Stimulated activated CD8-positive, alpha-beta memory T cell treated with anti-CD3 and anti-CD28 coated beads, Interleukin-15, amount 100 ng/mL, for 48 hours (primary cell): ENCODE results near the gene RUSF1.

Experiments used
- DNase-seq, 2 donors: peaks; one replicate each; pipeline ENCODE4 v3.0.0-alpha.2; 2020; ENCODE audit warnings: low read depth in 2 of 2

Gene RUSF1

GRCh38 chr16:31471241-31471874 is 36.8 kb downstream of the RUSF1 start:
- no peak for DNase-seq

DNA sequence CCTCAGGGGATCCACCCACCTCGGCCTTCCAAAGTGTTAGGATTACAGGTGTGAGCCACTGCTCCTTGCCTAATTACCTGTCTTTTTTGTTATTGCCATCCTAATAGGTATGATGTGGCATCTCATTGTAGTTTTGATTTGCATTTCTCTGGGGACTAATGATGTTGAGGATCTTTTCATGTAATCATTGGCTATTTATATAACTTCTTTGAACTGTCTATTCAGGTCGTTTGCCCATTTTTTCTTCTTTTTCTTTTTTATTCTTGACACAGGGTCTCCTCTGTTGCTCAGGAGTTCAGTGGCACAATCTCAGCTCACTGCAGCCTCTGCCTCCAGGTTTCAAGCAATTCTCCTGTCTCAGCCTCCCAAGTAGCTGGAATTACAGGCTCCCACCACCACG is 37.6 kb downstream of the RUSF1 start:
- DNase-seq, result no peak

- DNase-seq, result no peak
Measured at GRCh38 chr16:31467858-31468257, 40.3 kb downstream of the RUSF1 start.

GRCh38 chr16:31467151-31467773 is 40.9 kb downstream of the RUSF1 start:
- DNase-seq, result no peak

DNA sequence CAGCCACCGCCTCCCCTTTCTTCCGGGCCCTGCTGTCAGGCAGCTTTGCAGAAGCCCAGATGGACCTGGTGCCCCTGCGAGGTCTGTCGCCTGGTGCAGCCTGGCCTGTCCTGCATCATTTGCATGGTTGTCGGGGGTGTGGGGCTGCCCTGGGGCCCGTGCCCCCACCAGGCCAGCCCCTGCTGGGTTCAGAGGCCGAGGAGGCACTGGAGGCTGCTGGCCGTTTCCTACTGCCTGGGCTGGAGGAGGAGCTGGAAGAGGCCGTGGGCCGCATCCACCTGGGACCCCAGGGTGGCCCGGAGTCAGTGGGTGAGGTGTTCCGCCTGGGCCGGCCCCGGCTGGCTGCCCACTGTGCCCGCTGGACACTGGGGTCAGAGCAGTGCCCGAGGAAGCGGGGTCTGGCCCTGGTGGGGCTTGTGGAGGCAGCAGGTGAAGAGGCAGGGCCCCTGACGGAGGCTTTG is 41.8 kb downstream of the RUSF1 start:
- no peak for DNase-seq

DNA sequence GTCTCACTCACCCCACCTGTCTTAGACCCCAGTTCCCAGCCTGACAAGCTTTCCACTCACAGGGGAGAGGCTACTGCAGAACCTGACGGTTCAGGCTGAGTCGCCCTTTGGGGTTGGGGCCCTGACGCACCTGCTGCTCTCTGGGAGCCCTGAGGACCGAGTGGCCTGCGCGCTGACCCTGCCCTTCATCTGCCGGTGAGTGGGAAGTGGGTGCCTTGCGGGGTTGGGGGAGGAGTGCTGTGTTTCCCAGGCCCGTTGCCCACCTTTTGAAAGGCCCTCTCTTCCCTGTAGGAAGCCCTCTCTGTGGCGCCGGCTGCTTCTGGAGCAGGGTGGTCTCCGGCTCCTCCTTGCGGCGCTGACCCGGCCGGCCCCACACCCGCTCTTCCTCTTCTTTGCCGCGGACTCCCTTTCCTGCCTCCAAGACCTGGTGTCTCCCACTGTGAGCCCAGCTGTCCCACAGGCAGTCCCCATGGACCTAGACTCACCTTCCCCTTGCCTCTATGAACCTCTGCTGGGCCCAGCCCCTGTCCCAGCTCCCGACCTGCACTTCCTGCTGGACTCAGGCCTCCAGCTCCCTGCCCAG is 42.3 kb downstream of the RUSF1 start:
- DNase-seq, result no peak

DNA sequence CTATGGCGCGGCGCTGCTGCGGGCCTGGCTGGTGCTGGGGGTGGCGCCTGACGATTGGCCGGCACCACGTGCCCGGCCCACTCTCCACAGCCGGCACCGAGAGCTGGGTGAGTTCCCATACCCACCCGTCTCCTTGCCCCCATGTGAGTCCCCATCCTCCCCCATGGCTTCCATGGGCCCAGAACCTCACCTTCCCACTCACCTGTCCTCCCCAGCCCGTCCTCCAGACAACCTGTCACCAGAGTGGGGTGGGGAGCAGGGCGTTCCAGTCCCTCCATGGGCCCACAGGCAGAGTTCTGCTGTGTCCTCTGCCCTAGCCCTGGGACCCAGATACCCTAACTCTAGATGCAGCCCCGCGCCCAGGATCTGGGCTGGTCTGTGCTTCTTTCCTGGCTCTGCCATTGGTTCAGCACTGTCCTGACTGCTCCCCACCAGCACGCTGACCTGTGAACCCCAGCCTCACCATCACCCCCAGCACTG is 43.4 kb downstream of the RUSF1 start:
- DNase-seq, result no peak

DNA sequence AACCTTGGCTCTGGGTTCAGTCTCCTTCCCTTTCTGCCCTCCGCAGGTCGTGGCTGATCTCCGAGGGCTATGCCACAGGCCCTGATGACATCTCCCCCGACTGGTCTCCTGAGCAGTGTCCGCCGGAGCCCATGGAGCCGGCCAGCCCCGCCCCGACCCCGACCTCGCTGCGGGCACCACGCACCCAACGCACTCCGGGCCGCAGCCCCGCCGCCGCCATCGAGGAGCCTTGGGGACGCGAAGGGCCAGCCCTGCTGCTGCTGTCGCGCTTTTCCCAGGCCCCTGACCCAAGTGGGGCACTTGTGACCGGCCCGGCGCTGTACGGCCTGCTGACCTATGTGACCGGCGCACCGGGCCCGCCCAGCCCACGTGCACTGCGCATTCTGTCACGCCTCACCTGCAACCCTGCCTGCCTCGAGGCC is 43.8 kb downstream of the RUSF1 start:
- DNase-seq, result no peak

DNA sequence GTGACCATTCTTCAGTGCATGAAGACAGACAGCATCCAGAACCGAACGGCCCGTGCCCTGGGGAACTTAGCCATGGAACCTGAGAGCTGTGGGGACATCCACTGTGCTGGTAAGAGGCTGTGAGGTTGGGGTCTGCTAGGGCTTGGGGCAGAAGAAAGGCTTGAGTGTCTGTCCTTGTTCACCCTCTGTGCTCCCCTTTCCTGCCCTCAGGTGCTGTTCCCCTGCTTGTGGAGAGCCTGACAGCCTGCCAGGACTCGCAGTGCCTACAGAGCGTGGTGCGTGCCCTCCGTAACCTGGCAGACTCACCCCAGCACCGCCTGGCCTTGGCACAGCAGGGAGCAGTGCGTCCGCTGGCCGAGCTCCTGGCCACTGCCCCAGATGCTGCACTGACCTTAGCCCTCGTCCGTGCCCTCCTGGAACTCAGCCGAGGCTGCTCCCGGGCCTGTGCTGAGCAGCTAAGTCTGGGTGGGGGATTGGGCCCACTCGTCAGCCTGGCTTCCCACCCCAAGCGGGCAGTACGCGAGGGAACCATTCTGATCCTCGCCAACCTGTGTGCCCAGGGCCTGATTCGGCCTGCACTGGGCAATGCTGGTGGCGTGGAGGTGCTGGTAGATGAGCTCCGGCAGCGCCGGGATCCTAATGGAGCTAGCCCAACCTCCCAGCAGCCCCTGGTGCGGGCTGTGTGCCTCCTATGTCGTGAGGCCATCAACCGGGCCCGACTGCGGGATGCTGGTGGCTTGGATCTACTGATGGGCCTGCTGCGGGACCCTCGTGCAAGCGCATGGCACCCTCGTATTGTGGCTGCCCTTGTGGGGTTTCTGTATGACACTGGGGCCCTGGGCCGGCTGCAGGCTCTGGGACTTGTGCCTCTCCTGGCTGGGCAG is 46.0 kb downstream of the RUSF1 start:
- DNase-seq, result no peak

DNA sequence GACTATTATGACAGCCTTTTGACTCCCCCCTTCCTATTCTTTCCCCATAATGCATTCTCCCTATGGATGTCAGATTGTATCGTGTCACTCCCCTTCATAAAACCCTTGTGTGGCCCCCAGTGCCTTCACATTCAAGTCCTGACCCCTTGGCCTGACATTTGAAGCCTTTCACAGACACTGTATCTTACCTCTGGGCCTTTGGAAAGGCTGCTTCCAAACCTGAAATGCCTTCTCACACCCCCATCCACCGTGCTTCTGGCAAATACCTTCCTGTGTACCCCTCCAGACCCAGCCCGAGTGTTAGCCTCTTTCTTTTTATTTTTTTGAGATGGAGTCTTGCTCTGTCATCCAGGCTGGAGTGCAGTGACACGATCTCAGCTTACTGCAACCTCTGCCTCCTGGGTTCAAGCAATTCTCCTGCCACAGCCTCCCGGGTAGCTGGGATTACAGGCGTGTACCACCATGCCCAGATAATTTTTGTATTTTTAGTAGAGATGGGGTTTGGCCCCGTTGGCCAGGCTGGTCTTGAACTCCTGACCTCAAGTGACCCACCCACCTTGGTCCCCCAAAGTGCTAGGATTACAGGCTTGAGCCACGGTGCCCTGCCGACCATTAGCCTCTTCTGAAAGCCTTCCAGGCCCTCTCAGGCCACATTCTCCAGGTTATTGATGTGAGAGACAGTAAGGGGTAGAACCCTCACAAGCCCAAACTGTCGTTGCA is 46.8 kb downstream of the RUSF1 start:
- no peak for DNase-seq

DNA sequence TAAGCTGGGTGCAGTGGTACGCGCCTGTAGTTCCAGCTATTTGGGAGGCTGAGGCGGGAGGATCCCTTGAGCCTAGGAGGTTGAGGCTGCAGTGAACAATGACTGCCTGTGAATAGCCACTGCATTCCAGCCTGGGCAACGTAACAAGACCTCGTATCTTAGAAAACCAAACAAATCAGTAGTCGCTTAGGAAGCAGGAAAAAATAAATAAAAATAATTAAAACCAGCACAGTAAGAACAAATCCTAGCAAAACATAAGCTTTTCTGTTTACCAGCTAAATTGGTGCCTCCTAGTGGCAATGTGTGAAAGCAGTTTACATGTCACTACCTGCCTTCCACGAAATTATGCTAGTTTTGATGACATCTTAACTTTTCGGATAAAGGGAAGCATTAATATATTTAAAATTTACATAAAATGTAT is 47.6 kb downstream of the RUSF1 start:
- DNase-seq, result no peak

DNA sequence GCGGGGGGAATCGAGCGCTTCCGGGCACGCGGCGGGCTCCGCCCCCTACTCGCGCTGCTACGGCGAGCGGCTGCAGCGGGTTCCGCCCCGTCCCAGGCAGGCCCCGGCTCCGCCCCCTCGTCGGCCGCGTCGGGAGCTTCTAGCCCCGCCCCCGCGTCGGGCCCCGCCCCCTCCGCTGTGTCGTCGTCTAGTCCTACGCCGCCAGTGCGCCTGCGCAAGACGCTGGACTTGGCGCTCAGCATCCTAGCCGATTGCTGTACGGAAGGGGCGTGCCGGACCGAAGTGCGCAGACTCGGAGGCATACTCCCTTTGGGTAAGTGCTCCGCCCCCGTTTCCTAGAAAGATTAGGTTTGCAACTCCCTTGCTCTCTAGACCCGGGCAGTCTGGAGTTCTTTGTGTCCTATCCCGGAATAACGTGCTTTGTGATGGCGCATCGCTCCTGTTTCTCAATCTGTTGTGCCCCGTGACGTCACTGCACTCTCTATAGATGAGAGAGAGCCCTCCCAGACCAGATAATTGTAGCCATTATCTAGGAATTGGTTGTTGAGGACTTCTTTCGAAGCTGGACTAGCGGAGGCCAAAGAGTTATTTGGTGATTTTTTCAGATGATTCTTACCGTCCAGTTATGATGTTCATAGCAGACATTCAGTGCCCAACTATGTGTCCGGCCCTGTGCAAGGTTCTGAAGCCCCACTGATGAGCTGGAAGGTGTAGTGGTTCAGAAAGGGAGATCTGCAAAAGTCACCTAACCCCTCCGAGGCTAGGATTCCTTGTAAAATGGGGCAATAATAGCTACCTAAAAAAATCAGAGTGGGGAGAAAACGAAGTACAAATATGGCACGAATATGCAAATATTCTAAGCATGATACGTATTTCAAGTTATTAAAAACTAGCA is 48.3 kb downstream of the RUSF1 start:
- DNase-seq, result peak; percentile 100

DNA sequence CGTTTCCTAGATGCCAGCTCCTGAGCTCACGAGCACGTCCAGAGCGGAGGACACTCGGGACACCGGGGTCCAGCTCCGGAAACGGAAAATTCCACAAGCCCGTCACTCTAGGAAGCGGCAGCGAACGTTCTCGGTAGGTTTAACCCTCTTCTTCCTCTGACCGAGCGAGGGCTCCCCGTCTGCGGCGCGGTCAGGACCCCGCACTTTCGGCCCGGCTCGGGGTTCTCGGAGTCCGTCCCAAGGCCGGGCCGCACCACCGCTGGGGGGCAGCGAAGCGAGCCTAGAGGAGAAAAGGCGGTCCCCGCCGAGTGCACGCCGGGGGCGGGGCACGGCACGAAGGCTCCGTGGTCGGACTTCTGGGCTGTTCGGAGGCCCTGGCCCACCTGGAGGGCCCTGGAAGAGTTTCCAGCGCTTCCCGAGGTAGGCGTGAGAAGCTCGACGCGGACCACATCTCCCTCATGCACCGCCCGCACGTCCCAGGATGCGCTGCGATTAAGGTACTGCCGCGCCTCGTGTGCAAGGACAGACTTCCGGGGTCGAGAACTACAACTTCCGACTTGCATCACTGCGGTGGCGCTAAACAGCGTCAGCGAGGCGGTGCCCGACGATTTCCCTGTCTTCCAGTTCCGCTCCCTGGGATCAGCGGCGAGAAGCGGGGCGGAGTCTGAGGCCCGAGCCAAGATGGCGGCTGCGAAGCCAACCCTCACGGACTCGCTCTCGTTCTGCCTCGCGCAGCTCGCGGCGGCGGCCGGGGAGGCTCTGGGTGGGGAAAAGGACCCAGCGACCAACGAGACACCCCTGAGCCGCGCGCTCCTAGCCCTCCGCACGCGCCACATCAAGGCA is 49.1 kb downstream of the RUSF1 start, which contains the start of gene ARMC5:
Gene ARMC5, plus strand, starts transcription at position 658 of the 843 bp plus-strand sequence. Its CDS starts 24 bp downstream, at position 682.
- peak; percentile 94 to 97 for DNase-seq

- DNase-seq, result peak in 1 of 2 donors; percentile 43
Measured at GRCh38 chr16:31458073-31458843, 49.9 kb downstream of the RUSF1 start.

GRCh38 chr16:31456988-31457360 is 51.2 kb downstream of the RUSF1 start:
- no peak for DNase-seq

GRCh38 chr16:31455601-31456314 is 52.4 kb downstream of the RUSF1 start:
- DNase-seq, result no peak

DNA sequence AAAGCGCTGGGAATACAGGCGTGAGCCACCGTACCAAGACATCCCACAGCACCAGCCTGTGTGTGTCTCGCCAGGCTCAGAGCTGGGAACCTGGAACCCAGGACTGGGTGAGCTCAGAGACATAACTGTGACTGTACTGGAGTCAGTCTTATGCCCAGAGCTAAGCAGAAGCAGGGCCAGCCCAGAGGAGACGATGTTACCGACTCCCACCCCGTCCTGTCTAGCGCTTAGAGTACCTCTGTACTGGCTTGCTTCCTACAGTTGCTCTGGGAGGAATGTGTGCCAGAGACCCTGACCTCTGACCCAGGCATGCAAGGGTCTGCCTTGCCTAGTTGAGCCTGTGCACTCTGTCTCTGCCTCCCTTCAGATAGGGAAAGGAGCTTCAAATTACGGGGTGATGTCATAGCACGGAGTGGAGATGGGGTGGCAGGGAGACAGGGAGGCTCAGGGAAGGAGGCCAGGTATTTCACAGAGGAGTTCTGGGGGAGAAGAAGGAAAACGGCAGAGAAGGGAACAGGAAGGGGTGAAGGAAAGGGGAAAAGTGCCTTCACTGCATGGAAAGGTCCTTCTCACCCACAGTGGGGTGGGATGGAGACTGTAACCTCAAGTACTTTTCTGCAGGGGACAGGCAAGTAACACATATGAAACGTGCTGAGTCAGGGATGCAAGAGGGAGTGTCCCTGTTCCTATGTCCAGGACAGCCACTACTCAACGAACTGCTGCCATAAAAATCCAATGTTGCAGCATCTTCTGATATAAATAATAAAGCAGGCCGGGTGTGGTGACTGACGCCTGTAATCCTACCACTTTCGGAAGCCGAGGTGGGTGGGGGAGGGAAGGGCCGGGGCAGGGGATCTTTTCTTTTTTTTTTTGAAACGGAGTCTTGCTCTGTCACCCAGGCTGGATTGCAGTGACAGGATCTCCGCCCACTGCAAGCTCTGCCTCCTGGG is 54.7 kb downstream of the RUSF1 start:
- no peak for DNase-seq
